RWPE1 (cell line): ENCODE data around the gene EDDM3A.
"Not testable (repeated sequence)": the region's sequence is repeated elsewhere in the genome, so short reads cannot be mapped to it uniquely, and the experiment has no call there.

Experiments used
- CTCF ChIA-PET: fragments of 350-600 bp; sonication (Branson Sonifier 250); formaldehyde crosslinking; extraction: SDS; loops from one replicate; lab custom pipeline; 2021; lab: Yijun Ruan, JAX
- POLR2A ChIA-PET: fragments of 400-600 bp; formaldehyde crosslinking; extraction: SDS; loops from one replicate; lab custom pipeline; 2020; ENCODE audit warnings: antibody characterized with exemption; ENCODE audit not compliant: low non-redundant PET; lab: Yijun Ruan, JAX
- DNase-seq: peaks from one replicate; pipeline ENCODE4 v3.0.0; 2012; ENCODE audit warnings: low spot score
- H3K27ac ChIP-seq: fragments of 450-650 bp; 2 replicates; pipeline ENCODE4 v1.5.1; 2017
- TF ChIP-seq, protein P1 (sequence below): fragments of 450-650 bp; conservative IDR thresholded peaks from 2 replicates; pipeline ENCODE4 v1.5.1; 2017; ENCODE audit warnings: low read depth, mild to moderate bottlenecking

EDDM3A gene

DNA sequence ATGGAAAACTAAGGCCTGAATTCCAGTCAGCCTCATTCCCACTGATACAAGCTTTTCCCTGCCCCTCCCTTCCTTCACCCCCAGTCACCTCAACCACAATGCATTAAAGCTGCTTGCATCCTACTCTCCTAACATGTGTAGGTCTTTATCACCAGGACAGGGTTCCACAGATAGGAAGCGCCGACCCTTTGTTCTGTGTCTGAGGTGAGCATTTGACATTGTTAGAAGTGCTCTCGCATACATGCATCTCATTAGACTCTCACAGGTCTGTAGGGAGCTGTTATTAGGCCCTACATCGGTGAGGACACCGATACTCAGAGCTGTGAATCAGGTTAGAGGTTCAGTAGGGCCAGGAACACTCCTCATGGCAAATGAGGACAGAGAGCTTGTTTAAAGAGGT lies 13.2 kb upstream of the EDDM3A start:
- DNase-seq: no peak
- TF ChIP-seq, protein P1, sequence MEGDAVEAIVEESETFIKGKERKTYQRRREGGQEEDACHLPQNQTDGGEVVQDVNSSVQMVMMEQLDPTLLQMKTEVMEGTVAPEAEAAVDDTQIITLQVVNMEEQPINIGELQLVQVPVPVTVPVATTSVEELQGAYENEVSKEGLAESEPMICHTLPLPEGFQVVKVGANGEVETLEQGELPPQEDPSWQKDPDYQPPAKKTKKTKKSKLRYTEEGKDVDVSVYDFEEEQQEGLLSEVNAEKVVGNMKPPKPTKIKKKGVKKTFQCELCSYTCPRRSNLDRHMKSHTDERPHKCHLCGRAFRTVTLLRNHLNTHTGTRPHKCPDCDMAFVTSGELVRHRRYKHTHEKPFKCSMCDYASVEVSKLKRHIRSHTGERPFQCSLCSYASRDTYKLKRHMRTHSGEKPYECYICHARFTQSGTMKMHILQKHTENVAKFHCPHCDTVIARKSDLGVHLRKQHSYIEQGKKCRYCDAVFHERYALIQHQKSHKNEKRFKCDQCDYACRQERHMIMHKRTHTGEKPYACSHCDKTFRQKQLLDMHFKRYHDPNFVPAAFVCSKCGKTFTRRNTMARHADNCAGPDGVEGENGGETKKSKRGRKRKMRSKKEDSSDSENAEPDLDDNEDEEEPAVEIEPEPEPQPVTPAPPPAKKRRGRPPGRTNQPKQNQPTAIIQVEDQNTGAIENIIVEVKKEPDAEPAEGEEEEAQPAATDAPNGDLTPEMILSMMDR: no peak
- CTCF ChIA-PET: interaction anchor here (0.5 kb wide), 1 partner anchor 1326 kb away, joined by 4 read pairs; no protein-coding TSS in a partner anchor
- POLR2A ChIA-PET: no interaction called here
- H3K27ac ChIP-seq: no peak overlapping the region

DNA sequence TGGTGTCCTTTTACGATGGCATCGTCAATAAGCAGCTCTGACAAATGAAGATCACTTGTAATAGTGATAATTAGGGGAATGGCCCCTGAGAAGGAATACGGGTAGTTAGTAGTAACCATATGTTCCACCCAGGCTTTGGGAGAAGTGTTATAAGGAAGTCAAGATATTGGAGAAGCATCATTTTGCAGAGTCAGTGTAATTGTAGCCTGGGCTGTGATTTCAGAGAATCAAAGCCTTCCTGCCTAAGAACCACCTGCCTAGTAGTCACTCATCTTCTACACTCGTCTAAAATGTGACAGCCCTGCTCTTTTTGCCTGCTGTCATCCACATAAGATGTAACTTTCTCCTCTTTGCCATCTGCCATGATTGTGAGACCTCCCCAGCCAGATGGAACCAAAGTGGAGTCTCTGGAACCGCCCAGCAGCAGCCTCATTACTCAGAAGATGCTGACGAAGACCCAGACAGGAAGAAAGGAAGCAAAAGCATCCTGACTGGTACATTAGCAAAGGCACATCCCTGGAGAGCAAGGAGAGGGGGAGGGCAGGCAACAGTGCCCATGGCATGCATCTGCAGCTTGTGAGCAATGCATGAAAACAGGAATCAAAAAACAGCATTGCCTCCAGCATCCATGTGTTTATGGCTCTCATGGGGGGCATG lies 12.6 kb upstream of the EDDM3A start:
- TF ChIP-seq, protein P1: no peak
- CTCF ChIA-PET: interaction anchor here (0.5 kb wide), 1 partner anchor 1325 kb away, joined by 4 read pairs; no protein-coding TSS in a partner anchor
- no peak overlapping the region for H3K27ac ChIP-seq
- POLR2A ChIA-PET: no interaction called here
- DNase-seq: no peak

GRCh38 chr14:20733684-20734429 lies 11.8 kb upstream of the EDDM3A start:
- no peak for DNase-seq
- TF ChIP-seq, protein P1: no peak
- H3K27ac ChIP-seq: no peak overlapping the region
- CTCF ChIA-PET: no interaction called here
- POLR2A ChIA-PET: no interaction called here

DNA sequence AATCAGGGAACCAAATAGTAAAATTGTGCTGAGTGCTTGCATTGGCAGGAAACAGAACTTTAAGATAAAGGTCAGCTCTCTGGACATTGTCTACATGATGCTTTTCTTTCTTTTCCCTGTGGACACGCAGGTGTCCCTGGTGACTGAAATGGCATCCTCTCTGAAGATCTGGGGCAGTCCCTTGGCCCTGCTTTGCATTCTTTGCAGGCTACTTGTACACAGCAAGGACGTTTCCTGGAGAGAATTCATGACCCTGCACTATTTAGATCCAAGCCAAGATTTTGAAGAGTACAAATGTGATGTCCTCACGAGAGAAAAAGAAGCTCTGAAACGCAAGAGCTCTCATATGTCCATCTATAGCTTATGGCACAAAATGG lies 11.3 kb upstream of the EDDM3A start:
- no peak overlapping the region for H3K27ac ChIP-seq
- no peak for DNase-seq
- ChIA-PET CTCF (no interaction called here), POLR2A (no interaction called here)
- TF ChIP-seq, protein P1: no peak

DNA sequence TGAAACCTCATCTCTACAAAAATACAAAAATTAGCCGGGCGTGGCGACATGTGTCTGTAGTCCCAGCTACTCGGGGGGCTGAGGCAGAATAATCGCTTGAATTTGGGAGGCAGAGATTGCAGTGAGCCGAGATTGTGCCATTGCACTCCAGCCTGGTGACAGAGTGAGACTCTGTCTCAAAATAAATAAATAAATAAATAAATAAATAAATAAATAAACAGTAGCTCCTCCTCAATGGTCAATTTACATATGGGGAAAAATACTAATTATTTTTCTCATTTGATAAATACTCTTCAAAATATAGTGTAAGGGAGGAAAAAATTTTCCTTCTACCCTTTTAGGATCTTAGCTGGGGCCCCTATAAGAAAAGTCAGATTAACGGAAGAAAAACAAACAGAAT lies 7.4 kb upstream of the EDDM3A start:
- DNase-seq, H3K27ac ChIP-seq, CTCF ChIA-PET, POLR2A ChIA-PET: not testable (repeated sequence)

DNA sequence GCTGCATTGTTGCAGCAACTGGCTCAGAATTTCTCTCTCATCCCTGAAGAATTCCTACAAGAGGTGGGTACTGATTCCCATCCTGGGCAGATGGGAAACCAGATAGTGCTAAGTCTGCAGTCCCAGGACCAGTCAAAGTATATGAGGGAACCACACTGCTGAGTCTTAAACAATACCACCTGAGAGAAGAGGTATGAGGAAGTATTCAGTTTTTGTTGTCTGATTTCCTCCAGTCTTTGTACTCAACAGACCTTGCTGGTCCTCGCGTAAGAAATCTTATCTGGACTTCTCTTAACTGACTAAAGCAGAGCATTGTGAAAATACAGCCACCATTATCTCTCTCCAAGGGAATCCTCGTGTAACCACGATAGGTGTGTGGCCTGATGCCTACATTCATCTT lies 3.6 kb upstream of the EDDM3A start:
- TF ChIP-seq, protein P1: no peak
- DNase-seq: no peak
- CTCF ChIA-PET: no interaction called here
- H3K27ac ChIP-seq: no peak overlapping the region
- POLR2A ChIA-PET: no interaction called here

DNA sequence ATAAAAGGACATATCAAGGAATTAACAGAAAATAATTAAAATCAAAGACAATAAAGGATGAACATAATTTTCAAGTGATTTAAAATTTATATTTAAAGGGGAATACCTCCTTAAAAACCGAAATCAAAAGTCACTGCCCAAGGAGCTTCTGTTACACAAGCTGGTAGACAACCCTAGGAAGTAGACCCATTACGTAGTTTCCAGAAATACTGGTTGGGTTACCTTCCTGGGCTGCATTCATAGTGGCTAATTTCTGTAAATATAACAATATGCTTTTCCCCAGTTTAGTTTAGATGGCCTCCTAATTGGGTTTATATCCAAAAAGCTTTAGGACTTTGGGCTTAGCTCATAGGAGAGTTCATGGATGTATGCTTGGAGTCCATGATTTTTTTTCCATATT lies 2.1 kb upstream of the EDDM3A start:
- ChIA-PET POLR2A (no interaction called here), CTCF (no interaction called here)
- H3K27ac ChIP-seq: no peak overlapping the region
- TF ChIP-seq, protein P1: no peak
- DNase-seq: no peak
